HCT116 (cell line): ENCODE data around the gene C12orf57.

Experiments used
- ELF1 ChIP-seq: IDR thresholded peaks from 2 replicates; pipeline ENCODE4 v1.6.1; 2012; ENCODE audit warnings: low read depth, borderline replicate concordance
- EZH2 ChIP-seq: fragments of 200-600 bp; sonication (generic); IDR thresholded peaks from 2 replicates; pipeline ENCODE4 v1.6.1; 2017; ENCODE audit warnings: antibody characterized with exemption, mixed run types
- EZH2phosphoT487 ChIP-seq: fragments of 200-600 bp; IDR thresholded peaks from 2 replicates; pipeline ENCODE4 v1.6.1; 2018; ENCODE audit warnings: antibody characterized with exemption, borderline replicate concordance
- POLR2A ChIP-seq: IDR thresholded peaks from 2 replicates; pipeline ENCODE4 v1.7.0; 2011; ENCODE audit warnings: borderline replicate concordance; ENCODE audit not compliant: insufficient read depth, insufficient read length; ENCODE audit errors: extremely low read depth
- SIN3A ChIP-seq: IDR thresholded peaks from 2 replicates; pipeline ENCODE4 v1.6.1; 2012; ENCODE audit warnings: low read depth
- TCF7L2 ChIP-seq: IDR thresholded peaks from 2 replicates; pipeline ENCODE4 v1.7.0; 2011; ENCODE audit warnings: borderline replicate concordance, inconsistent platforms; ENCODE audit not compliant: insufficient read depth, insufficient read length; ENCODE audit errors: extremely low read depth
- ZFX ChIP-seq: fragments of 450-650 bp; IDR thresholded peaks from 2 replicates; pipeline ENCODE4 v1.6.1; 2017
- TF ChIP-seq, protein P1 (sequence below): IDR thresholded peaks from 2 replicates; pipeline ENCODE4 v1.6.1; 2012
- TF ChIP-seq, protein P2 (sequence below), 3 experiments: fragments of 200-600 bp in 1 of 3; sonication (generic) in 1 of 3; IDR thresholded peaks in 2 of 3; conservative IDR thresholded peaks in 1 of 3; 2 replicates each; pipeline ENCODE4 v1.5.1; 2012 to 2017; ENCODE audit warnings: low read depth in 2 of 3, low read length in 2 of 3, antibody characterized with exemption in 1 of 3, borderline replicate concordance in 1 of 3, control low read depth in 1 of 3, mild to moderate bottlenecking in 1 of 3, mixed read lengths in 1 of 3, mixed run types in 1 of 3, moderate library complexity in 1 of 3; ENCODE audit not compliant: insufficient read depth in 1 of 3
- TF ChIP-seq, protein P3 (sequence below): IDR thresholded peaks from 2 replicates; pipeline ENCODE4 v1.6.1; 2012
- TF ChIP-seq, protein P4 (sequence below): IDR thresholded peaks from 2 replicates; pipeline ENCODE4 v1.6.1; 2012; ENCODE audit warnings: low read depth
- TF ChIP-seq, protein P5 (sequence below): IDR thresholded peaks from 2 replicates; pipeline ENCODE4 v1.6.1; 2011; ENCODE audit warnings: mild to moderate bottlenecking, low read length, moderate library complexity; ENCODE audit not compliant: insufficient replicate concordance; ENCODE audit errors: extremely low read depth

DNA sequence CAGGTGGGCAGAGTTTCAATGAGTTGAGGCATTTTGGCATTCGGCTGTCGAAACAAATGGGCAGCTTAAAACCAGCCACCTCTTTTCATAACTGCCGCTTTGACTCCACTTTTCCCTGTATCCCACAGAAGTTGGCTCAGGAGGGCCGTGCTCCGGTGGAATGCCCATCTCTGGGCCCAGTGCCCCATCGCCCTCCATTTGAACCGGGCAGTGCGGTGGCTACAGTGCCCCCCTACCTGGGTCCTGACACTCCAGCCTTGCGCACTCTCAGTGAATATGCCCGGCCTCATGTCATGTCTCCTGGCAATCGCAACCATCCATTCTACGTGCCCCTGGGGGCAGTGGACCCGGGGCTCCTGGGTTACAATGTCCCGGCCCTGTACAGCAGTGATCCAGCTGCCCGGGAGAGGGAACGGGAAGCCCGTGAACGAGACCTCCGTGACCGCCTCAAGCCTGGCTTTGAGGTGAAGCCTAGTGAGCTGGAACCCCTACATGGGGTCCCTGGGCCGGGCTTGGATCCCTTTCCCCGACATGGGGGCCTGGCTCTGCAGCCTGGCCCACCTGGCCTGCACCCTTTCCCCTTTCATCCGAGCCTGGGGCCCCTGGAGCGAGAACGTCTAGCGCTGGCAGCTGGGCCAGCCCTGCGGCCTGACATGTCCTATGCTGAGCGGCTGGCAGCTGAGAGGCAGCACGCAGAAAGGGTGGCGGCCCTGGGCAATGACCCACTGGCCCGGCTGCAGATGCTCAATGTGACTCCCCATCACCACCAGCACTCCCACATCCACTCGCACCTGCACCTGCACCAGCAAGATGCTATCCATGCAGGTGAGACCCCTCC lies 5.2 kb upstream of the C12orf57 start:
- no peak for TF ChIP-seq ZFX
- no peak for TF ChIP-seq SIN3A
- TF ChIP-seq POLR2A = no peak
- no peak for TF ChIP-seq EZH2
- TF ChIP-seq EZH2phosphoT487 = no peak
- TF ChIP-seq, protein P1, sequence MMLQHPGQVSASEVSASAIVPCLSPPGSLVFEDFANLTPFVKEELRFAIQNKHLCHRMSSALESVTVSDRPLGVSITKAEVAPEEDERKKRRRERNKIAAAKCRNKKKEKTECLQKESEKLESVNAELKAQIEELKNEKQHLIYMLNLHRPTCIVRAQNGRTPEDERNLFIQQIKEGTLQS = no peak
- TF ChIP-seq, protein P2, sequence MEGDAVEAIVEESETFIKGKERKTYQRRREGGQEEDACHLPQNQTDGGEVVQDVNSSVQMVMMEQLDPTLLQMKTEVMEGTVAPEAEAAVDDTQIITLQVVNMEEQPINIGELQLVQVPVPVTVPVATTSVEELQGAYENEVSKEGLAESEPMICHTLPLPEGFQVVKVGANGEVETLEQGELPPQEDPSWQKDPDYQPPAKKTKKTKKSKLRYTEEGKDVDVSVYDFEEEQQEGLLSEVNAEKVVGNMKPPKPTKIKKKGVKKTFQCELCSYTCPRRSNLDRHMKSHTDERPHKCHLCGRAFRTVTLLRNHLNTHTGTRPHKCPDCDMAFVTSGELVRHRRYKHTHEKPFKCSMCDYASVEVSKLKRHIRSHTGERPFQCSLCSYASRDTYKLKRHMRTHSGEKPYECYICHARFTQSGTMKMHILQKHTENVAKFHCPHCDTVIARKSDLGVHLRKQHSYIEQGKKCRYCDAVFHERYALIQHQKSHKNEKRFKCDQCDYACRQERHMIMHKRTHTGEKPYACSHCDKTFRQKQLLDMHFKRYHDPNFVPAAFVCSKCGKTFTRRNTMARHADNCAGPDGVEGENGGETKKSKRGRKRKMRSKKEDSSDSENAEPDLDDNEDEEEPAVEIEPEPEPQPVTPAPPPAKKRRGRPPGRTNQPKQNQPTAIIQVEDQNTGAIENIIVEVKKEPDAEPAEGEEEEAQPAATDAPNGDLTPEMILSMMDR (IDR thresholded peaks at IDR 0.05 in 2 of 3, conservative IDR thresholded peaks at IDR 0.05 in 1 of 3; ENCODE audit: borderline replicate concordance in 1 of 3, insufficient read depth in 1 of 3, low read depth in 2 of 3, low read length in 2 of 3) = no peak
- TF ChIP-seq ELF1 = no peak
- TF ChIP-seq, protein P3, sequence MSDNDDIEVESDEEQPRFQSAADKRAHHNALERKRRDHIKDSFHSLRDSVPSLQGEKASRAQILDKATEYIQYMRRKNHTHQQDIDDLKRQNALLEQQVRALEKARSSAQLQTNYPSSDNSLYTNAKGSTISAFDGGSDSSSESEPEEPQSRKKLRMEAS = no peak
- TF ChIP-seq, protein P4, sequence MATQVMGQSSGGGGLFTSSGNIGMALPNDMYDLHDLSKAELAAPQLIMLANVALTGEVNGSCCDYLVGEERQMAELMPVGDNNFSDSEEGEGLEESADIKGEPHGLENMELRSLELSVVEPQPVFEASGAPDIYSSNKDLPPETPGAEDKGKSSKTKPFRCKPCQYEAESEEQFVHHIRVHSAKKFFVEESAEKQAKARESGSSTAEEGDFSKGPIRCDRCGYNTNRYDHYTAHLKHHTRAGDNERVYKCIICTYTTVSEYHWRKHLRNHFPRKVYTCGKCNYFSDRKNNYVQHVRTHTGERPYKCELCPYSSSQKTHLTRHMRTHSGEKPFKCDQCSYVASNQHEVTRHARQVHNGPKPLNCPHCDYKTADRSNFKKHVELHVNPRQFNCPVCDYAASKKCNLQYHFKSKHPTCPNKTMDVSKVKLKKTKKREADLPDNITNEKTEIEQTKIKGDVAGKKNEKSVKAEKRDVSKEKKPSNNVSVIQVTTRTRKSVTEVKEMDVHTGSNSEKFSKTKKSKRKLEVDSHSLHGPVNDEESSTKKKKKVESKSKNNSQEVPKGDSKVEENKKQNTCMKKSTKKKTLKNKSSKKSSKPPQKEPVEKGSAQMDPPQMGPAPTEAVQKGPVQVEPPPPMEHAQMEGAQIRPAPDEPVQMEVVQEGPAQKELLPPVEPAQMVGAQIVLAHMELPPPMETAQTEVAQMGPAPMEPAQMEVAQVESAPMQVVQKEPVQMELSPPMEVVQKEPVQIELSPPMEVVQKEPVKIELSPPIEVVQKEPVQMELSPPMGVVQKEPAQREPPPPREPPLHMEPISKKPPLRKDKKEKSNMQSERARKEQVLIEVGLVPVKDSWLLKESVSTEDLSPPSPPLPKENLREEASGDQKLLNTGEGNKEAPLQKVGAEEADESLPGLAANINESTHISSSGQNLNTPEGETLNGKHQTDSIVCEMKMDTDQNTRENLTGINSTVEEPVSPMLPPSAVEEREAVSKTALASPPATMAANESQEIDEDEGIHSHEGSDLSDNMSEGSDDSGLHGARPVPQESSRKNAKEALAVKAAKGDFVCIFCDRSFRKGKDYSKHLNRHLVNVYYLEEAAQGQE = no peak
- no peak for TF ChIP-seq TCF7L2
- TF ChIP-seq, protein P5, sequence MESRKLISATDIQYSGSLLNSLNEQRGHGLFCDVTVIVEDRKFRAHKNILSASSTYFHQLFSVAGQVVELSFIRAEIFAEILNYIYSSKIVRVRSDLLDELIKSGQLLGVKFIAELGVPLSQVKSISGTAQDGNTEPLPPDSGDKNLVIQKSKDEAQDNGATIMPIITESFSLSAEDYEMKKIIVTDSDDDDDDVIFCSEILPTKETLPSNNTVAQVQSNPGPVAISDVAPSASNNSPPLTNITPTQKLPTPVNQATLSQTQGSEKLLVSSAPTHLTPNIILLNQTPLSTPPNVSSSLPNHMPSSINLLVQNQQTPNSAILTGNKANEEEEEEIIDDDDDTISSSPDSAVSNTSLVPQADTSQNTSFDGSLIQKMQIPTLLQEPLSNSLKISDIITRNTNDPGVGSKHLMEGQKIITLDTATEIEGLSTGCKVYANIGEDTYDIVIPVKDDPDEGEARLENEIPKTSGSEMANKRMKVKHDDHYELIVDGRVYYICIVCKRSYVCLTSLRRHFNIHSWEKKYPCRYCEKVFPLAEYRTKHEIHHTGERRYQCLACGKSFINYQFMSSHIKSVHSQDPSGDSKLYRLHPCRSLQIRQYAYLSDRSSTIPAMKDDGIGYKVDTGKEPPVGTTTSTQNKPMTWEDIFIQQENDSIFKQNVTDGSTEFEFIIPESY = no peak
